Lower leg skin (tissue), 3 donors: Measurements from ENCODE around the gene NRXN3.

Source experiments
- CTCF ChIP-seq, 3 donors: fragments of 450-650 bp; IDR thresholded peaks; one replicate each; pipeline ENCODE4 v1.5.1; 2016; ENCODE audit warnings: antibody characterized with exemption in 3 of 3, mild to moderate bottlenecking in 3 of 3, moderate library complexity in 2 of 3
- POLR2A ChIP-seq, 2 donors: fragments of 450-650 bp; IDR thresholded peaks; one replicate each; pipeline ENCODE4 v1.6.1; 2016 to 2017; ENCODE audit warnings: antibody characterized with exemption in 2 of 2, mild to moderate bottlenecking in 1 of 2, moderate library complexity in 1 of 2

GRCh38 chr14:79735121-79735520 lies 1564.9 kb downstream of the NRXN3 start:
- TF ChIP-seq CTCF (IDR thresholded peaks at IDR 0.05) (no peak), POLR2A (IDR thresholded peaks at IDR 0.05) (no peak)
